CD4-positive, alpha-beta T cell treated with Interleukin-6 at 100 ng/mL for 8 hours (primary cell): ENCODE data around the gene RASSF6.
"Not testable (repeated sequence)": the region's sequence is repeated elsewhere in the genome, so short reads cannot be mapped to it uniquely, and the experiment has no call there.

ENCODE experiments used
- DNase-seq: peaks from one replicate; pipeline ENCODE4 v3.0.0-alpha.2; 2020; ENCODE audit warnings: mixed read lengths, low spot score

Gene RASSF6

GRCh38 chr4:73620115-73620792 lies at the start of gene RASSF6:
RASSF6 (minus strand) TSS chr4:73620436; CDS start chr4:73611795, 8,641 bp downstream.
- no peak for DNase-seq

- no peak for DNase-seq
Observed at GRCh38 chr4:73669410-73670183, 49.4 kb upstream of the RASSF6 start.

- DNase-seq, result no peak
Observed at GRCh38 chr4:73668782-73669201, 48.6 kb upstream of the RASSF6 start.

- DNase-seq, result not testable (repeated sequence)
Observed at GRCh38 chr4:73665924-73666323, 45.7 kb upstream of the RASSF6 start.

GRCh38 chr4:73664470-73664869 lies 44.2 kb upstream of the RASSF6 start:
- DNase-seq, result no peak

- no peak for DNase-seq
Observed at GRCh38 chr4:73663576-73663975, 43.3 kb upstream of the RASSF6 start.

GRCh38 chr4:73662709-73663546 lies 42.7 kb upstream of the RASSF6 start:
- DNase-seq, result no peak

- no peak for DNase-seq
Observed at GRCh38 chr4:73661646-73662119, 41.4 kb upstream of the RASSF6 start.

GRCh38 chr4:73660808-73661207 lies 40.6 kb upstream of the RASSF6 start:
- DNase-seq, result no peak

- DNase-seq, result peak; percentile 19
Observed at GRCh38 chr4:73653695-73654106, 33.5 kb upstream of the RASSF6 start.

GRCh38 chr4:73650250-73650649 lies 30.0 kb upstream of the RASSF6 start:
- no peak for DNase-seq

- no peak for DNase-seq
Observed at GRCh38 chr4:73648478-73648877, 28.2 kb upstream of the RASSF6 start.

- no peak for DNase-seq
Observed at GRCh38 chr4:73646117-73646516, 25.9 kb upstream of the RASSF6 start.

- no peak for DNase-seq
Observed at GRCh38 chr4:73631565-73632226, 11.5 kb upstream of the RASSF6 start.

- DNase-seq, result not testable (repeated sequence)
Observed at GRCh38 chr4:73628834-73629233, 8.6 kb upstream of the RASSF6 start.

GRCh38 chr4:73621357-73621756 lies 1.1 kb upstream of the RASSF6 start:
- no peak for DNase-seq

GRCh38 chr4:73619346-73619745 lies 890 bp downstream of the RASSF6 start:
- no peak for DNase-seq

- no peak for DNase-seq
Observed at GRCh38 chr4:73617256-73617655, 3.0 kb downstream of the RASSF6 start.

- DNase-seq, result no peak
Observed at GRCh38 chr4:73615613-73616012, 4.6 kb downstream of the RASSF6 start.

GRCh38 chr4:73614311-73614867 lies 5.8 kb downstream of the RASSF6 start:
- no peak for DNase-seq

- DNase-seq, result no peak
Observed at GRCh38 chr4:73613130-73613529, 7.1 kb downstream of the RASSF6 start.

GRCh38 chr4:73612032-73612431 lies 8.2 kb downstream of the RASSF6 start:
- DNase-seq, result no peak
